HL-60/S4 treated with retinoic acid at 250 ng/mL for 4 days and 3 days (cell line): Measurements from ENCODE around the gene ART3.
"Not testable (repeated sequence)": the region's sequence is repeated elsewhere in the genome, so short reads cannot be mapped to it uniquely, and the experiment has no call there.

Source experiments
- in situ Hi-C: fragments of 300-500 bp; cut with MboI; formaldehyde crosslinking; loops from 2 replicates; pipeline ENCODE4 v1.7.0; 2022; ENCODE audit warnings: low sequenced_read_pairs

The ART3 gene, protein sequence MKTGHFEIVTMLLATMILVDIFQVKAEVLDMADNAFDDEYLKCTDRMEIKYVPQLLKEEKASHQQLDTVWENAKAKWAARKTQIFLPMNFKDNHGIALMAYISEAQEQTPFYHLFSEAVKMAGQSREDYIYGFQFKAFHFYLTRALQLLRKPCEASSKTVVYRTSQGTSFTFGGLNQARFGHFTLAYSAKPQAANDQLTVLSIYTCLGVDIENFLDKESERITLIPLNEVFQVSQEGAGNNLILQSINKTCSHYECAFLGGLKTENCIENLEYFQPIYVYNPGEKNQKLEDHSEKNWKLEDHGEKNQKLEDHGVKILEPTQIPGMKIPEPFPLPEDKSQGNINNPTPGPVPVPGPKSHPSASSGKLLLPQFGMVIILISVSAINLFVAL

DNA sequence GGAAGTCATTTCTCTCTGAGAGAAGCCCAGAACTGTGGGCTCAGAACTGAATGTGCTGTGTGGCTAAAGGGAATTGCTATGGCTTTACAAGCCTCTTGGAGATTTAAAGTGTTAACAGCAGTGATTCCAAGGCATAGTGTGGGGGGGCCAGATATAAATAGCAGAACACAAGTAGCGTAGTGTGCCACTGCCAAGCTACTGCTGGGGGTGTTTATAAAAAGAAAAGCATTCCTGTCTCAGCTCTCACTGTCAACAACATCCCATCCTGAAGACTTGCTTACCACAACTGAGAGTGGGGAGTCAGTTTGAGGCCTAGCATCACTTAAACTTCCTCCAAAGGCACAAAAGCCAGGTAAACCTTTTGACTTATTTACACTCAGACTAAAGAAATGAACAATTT is at the start of gene ART3:
TSS of gene ART3 (plus strand) at position 242 of the 400 bp plus-strand sequence. CDS start 1,181 bp downstream, outside the sequence.
- in situ Hi-C loops: no loop called here

- in situ Hi-C loops: no loop called here
Observed at GRCh38 chr4:76028350-76028765, 46.2 kb upstream of the ART3 start.

DNA sequence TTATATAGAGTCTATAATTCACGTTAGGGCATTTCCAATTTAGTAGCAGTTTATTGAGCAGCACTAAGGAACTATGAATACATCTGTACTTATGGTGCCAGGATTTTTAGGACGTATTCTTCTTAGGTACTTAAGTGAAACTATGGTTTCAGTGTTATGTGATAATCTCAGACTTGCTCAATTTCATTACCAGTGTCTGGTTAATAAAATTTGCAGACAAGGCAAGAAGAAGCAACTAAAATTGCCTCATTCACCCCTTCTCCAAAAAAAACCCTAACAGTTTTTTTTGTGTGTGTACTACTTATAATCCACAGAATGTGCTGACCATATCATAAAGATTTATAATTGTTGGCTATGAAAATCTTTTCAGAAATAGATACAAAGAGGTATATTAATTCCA is 45.2 kb upstream of the ART3 start:
- in situ Hi-C loops: no loop called here

DNA sequence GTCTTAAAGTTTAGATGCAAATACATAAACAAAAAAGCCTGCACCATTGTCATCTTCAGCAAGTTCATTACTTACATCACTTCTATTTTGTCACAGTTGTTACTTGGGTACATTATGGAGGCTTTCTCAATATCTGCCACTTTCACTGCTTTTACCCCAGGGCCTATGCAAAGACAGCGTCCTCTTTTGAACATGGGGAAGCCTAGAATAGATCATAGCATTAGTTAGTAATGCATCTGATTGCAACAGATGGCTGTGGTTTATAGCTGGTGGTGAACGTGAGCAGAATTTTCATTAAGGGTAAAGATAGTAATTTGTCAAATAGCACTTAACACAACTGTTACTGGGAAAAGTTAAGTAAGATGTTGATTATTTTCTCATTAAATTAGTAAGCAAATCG is 39.4 kb upstream of the ART3 start:
- in situ Hi-C loops: no loop called here

DNA sequence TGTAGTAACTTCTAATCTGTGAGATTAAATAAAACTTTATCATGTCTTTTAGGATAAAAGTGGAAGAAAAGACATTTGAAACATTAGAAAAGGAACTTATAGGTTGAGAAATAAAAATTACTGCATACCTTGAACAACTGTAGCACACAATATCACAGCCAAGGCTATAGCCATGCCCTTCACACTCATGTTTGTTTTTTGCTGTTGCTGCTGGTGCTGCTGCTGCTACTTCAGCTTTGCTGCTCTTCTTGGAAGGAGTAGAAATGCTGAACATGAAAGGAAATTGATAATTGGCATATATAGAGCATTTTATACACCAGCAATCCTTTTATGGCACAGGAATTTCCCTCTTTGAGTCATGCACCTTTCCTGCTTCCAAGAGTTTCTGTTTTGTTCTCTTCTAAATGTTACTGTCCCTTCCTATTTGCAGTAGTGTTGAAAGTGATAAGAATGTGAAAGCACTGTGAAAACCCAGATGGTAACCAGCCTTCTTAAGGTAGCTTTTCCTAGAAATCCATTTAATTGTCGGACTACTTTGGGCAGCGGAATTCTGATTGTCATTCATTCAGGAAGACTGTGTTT is 38.6 kb upstream of the ART3 start, which contains the start of gene CXCL11:
TSS of gene CXCL11 (minus strand) at position 272 of the 582 bp plus-strand sequence. CDS start at position 189, 83 bp downstream.
- in situ Hi-C loops: no loop called here

GRCh38 chr4:76036855-76037254 is 37.7 kb upstream of the ART3 start:
- in situ Hi-C loops: no loop called here

GRCh38 chr4:76042241-76042998 is 32.1 kb upstream of the ART3 start:
- in situ Hi-C loops: not testable (repeated sequence)

GRCh38 chr4:76043306-76043705 is 31.2 kb upstream of the ART3 start:
- in situ Hi-C loops: not testable (repeated sequence)

GRCh38 chr4:76044686-76045085 is 29.8 kb upstream of the ART3 start:
- in situ Hi-C loops: not testable (repeated sequence)

DNA sequence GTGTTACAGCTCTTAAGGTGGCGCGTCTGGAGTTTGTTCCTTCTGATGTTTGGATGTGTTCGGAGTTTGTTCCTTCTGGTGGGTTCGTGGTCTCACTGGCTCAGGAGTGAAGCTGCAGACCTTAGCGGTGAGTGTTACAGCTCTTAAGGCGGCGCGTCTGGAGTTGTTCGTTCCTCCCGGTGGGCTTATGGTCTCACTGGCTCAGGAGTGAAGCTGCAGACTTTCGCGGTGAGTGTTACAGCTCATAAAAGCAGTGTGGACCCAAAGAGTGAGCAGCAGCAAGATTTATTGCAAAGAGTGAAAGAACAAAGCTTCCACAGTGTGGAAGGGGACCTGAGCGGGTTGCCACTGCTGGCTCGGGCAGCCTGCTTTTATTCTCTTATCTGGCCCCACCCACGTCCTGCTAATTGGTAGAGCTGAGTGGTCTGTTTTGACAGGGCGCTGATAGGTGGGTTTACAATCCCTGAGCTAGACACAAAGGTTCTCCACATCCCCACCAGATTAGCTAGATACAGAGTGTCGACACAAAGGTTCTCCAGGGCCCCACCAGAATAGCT is 24.6 kb upstream of the ART3 start:
- in situ Hi-C loops: not testable (repeated sequence)

- in situ Hi-C loops: not testable (repeated sequence)
Observed at GRCh38 chr4:76050560-76051050, 23.9 kb upstream of the ART3 start.

GRCh38 chr4:76053730-76054129 is 20.8 kb upstream of the ART3 start:
- in situ Hi-C loops: no loop called here

DNA sequence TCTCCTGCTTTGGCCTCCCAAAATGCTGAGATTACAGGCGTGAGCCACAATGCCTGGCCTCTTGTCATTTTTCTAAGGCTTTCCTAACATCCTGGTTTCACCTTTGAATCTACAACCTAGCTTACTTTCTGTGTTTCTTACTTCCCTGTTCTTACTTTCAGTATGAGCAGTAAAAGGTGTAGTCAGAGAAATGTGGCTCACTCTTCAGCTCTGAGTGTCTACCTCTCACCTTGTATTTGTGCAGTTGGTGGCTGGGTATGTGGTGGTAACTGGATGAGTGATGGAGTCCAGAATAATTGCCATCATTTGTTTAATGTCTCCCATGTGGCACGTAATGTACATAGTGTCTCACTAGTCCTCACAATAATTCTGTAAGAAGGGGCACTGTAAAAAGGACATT is 19.5 kb upstream of the ART3 start:
- in situ Hi-C loops: no loop called here

DNA sequence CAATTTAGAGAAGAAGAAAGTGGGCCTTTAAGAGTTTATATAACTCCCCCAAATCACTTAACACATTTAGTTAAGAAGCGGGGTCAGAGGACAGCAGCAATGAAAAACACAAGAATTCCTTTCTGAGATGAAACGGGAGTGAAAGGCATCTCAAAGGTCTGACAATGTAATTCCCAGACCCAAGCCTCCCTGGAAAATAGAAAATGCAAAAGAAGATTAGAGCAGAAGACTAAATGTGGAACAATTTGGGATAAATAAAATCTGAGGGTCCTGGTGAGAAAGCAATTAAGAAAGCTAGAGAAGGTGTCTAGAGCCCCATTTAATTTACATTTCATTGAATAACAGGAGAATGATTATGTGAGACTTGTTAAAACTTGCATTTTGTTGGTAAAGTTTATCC is 19.1 kb upstream of the ART3 start:
- in situ Hi-C loops: no loop called here

GRCh38 chr4:76058302-76058701 is 16.2 kb upstream of the ART3 start:
- in situ Hi-C loops: no loop called here

DNA sequence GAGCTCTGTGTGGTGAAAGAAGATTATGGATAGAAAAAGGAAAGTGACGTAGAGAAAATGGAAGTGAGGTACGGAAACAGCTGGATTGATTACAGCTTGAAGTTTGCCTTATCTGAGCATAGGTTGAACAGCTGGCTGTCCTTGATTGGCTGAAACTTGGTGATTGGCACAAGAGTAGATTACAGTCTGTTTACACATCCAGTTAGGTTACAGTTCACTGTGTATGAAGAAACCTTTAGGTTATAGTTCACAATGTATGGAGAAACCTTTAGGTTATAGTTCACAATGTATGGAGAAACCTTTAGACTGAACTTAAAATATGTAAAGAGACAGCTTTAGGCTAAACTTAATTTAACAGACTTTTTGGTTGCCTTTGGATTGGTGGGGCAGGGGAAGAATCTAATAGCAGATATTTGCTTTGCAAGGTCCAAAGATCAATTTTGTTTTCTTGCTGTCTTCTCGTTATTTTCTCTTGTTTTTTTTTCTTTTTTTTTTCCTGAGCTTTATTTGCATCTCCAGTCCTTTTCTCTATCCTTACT is 15.6 kb upstream of the ART3 start:
- in situ Hi-C loops: no loop called here

- in situ Hi-C loops: no loop called here
Observed at GRCh38 chr4:76059750-76060149, 14.8 kb upstream of the ART3 start.

DNA sequence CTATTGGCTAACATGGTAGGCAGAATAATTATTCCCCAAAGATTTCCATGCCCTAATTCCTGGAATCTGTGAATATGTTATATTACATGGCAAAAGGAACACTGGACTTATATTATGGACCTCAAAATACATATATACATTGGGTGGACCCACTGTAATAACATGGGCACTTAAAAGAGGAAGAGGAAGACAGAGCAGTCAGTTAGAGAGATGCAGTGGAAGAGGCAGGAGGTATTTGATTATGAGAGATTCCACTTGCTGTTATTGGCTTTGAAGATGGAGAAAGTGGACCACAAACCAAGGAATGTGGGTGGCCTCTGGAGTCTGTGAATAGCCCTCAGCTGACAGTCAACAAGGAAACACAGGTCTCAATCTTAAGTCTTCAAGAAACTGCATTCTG is 14.0 kb upstream of the ART3 start:
- in situ Hi-C loops: no loop called here

- in situ Hi-C loops: no loop called here
Observed at GRCh38 chr4:76061421-76061820, 13.1 kb upstream of the ART3 start.

GRCh38 chr4:76061982-76062381 is 12.5 kb upstream of the ART3 start:
- in situ Hi-C loops: no loop called here

- in situ Hi-C loops: no loop called here
Observed at GRCh38 chr4:76066546-76066945, 8.0 kb upstream of the ART3 start.
